CD4-positive, CD25-positive, alpha-beta regulatory T cell (primary cell): ENCODE results near the gene ECSIT. TPM values are rescaled to one million over a fixed set of nuclear protein-coding genes. Genes with fewer than 3 reads are reported as not detected.
A peak's percentile ranks its signal among the peaks of the same experiment; 100 is the strongest.

Experiments used
- ATAC-seq, 2 donors: fragments of 150-1000 bp; cut with Tn5 transposase; one replicate each; pipeline ENCODE4 v1.10.0; 2021; ENCODE audit warnings: low read depth in 2 of 2, moderate number of reproducible peaks in 2 of 2, moderate library complexity in 1 of 2
- DNase-seq, 3 donors: peaks; one replicate each; pipeline versions ENCODE4 v3.0.0 to v3.0.0-alpha.2; 2012 to 2022; ENCODE audit warnings: mixed read lengths in 1 of 3
- H3K27ac ChIP-seq: one replicate; pipeline ENCODE4 v1.7.0; 2013; ENCODE audit warnings: mild to moderate bottlenecking, low read length; ENCODE audit not compliant: insufficient read depth, poor library complexity, severe bottlenecking
- H3K27me3 ChIP-seq: one replicate; pipeline ENCODE4 v1.7.0; 2013; ENCODE audit warnings: low read length; ENCODE audit not compliant: control insufficient read depth, insufficient read depth
- H3K36me3 ChIP-seq: one replicate; pipeline ENCODE4 v1.7.0; 2013; ENCODE audit warnings: mild to moderate bottlenecking, low read length, moderate library complexity; ENCODE audit not compliant: control insufficient read depth, insufficient read depth
- H3K4me1 ChIP-seq: 2 replicates; pipeline ENCODE4 v1.7.0; 2013; ENCODE audit warnings: mild to moderate bottlenecking, low read length; ENCODE audit not compliant: insufficient read depth, control insufficient read depth, poor library complexity, severe bottlenecking
- H3K4me3 ChIP-seq: one replicate; pipeline ENCODE4 v1.7.0; 2013; ENCODE audit warnings: low read depth, mild to moderate bottlenecking, low read length, moderate library complexity
- H3K9me3 ChIP-seq, 2 experiments: 1 replicate in 1 of 2; 2 replicates in 1 of 2; pipeline ENCODE4 v1.7.0; 2013; ENCODE audit warnings: low read length in 2 of 2, mild to moderate bottlenecking in 1 of 2, moderate library complexity in 1 of 2; ENCODE audit not compliant: control insufficient read depth in 2 of 2
- H3K27ac Mint-ChIP-seq, 3 donors: one replicate each; pipeline ENCODE4 v1.8.0; 2020 to 2022; ENCODE audit warnings: mild to moderate bottlenecking in 3 of 3, mixed read lengths in 3 of 3, moderate library complexity in 2 of 3
- H3K27me3 Mint-ChIP-seq: one replicate; pipeline ENCODE4 v1.8.0; 2022; ENCODE audit warnings: mild to moderate bottlenecking, mixed read lengths
- H3K36me3 Mint-ChIP-seq: one replicate; pipeline ENCODE4 v1.8.0; 2020; ENCODE audit warnings: mixed read lengths
- H3K4me1 Mint-ChIP-seq, 4 donors: one replicate each; pipeline ENCODE4 v1.8.0; 2020 to 2022; ENCODE audit warnings: mixed read lengths in 4 of 4, mild to moderate bottlenecking in 1 of 4
- H3K4me3 Mint-ChIP-seq, 4 donors: one replicate each; pipeline ENCODE4 v1.8.0; 2020 to 2022; ENCODE audit warnings: mild to moderate bottlenecking in 4 of 4, mixed read lengths in 4 of 4, moderate library complexity in 3 of 4
- H3K9me3 Mint-ChIP-seq, 7 donors: one replicate each; pipeline ENCODE4 v1.8.0; 2020 to 2022; ENCODE audit warnings: mixed read lengths in 7 of 7, mild to moderate bottlenecking in 3 of 7, moderate library complexity in 2 of 7
- polyA plus RNA-seq, 4 donors: library from polyadenylated mRNA; unstranded; fragments of 300-500 nt; fragmentation: Illumina TruSeq; gene quantifications; one replicate each; pipeline ENCODE4 v1.2.3, GENCODE V29; 2021
- total RNA-seq: library from RNA; stranded (reverse); gene quantifications from one replicate; pipeline ENCODE4 v1.2.3, GENCODE V29; 2022

ECSIT gene
- total and polyA plus RNA-seq, 5 donors from 2014 or later, result 27.3 to 39.3 (median 36.9) TPM

DNA sequence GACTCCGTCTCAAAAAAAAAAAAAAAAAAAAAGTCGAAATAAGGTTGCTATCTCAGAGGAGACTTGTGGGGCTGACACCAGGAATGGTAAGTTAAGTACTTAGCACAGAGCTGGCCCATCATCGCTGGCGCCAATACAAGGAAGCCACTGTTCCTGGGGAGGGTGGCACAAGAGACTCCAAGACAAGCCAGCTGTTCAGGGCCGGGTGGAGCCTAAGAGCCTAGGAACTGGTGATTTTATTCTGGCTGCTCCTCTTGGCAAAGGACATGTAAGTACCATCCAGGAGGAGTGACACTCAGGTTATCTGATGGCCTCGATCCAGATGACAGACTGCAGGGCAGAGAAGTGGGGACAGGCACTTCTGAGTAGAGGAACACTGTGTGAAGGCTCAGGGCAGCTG lies 26.3 kb upstream of the ECSIT start:
- Histone ChIP-seq H3K4me1 (peaks cover 32% of the 10 kb centered on the region), H3K36me3 (peaks cover 38% of the 10 kb centered on the region), H3K9me3 (no peaks in the 10 kb centered on the region), H3K27me3 (no peaks in the 10 kb centered on the region), H3K4me3 (no peak overlapping the region), H3K27ac (no peak overlapping the region)
- H3K4me3 Mint-ChIP-seq, result peak overlapping the region in 3 of 4 donors; percentile 71 to 95 (median 81)
- no peak for ATAC-seq
- H3K4me1 Mint-ChIP-seq, result peaks cover 14 to 44% (median 26%) of the 10 kb centered on the region in 4 donors
- no peak for DNase-seq
- no peaks in the 10 kb centered on the region for H3K27me3 Mint-ChIP-seq
- peaks cover 7% of the 10 kb centered on the region for H3K36me3 Mint-ChIP-seq
- peak overlapping the region; percentile 32 to 86 (median 68) for H3K27ac Mint-ChIP-seq
- H3K9me3 Mint-ChIP-seq, result peaks cover 0 to 3% (median 0%) of the 10 kb centered on the region in 7 donors

DNA sequence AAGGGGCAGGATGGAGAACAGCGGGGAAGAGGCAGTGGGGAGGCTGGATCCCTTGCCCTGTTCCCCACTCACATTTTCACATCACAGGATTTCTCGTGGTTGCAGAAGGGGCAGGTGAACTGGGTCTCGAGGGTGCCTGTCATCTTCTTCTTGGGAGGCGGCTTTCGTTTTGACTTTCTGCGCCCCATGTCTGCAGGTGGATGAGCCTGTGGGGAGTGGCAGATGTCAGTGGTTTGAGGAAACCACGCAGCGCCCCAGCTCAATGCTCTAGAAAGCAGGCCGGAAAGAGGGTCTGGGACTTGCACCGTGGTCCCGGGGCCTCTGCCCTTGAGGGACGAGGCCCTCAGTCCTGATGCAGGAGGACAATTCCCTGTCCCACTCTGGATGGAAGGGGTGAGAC lies 25.2 kb upstream of the ECSIT start:
- H3K9me3 ChIP-seq, result no peaks in the 10 kb centered on the region
- H3K27me3 Mint-ChIP-seq, result no peaks in the 10 kb centered on the region
- H3K4me3 ChIP-seq, result no peak overlapping the region

DNA sequence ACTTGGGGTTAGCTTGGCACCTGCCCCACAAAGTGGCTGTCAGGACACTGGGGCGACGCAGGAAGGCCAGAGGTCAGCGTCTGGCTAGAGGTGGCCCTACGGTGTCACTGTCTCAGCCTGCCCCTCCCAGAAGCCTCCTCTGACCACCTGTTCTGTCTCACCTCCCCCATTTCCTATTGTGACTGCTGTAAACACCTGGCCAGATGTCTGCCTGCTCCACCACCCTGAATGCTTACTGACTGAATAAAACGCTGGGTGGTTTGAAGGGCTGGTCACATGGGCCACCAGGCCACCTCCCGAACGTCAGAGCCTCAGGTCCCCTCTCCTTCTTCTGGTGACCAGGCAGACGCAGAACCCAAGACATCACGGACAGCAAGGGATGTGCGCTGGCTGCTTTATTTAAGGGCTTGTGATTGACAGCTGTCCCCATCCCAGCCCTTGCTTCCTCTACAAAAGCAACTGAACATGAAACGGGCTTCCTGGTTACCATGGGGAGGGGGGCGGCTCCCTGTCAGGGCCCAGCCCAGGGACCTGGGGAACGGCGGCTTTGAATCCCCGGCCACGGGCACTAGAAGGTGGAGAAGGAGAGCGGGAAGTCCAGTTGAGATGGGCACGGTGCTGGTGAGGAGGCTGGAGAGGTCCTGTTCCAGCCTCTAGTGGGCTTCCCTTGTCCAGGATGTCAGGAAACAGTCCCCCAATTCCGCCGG lies 23.9 kb upstream of the ECSIT start:
- Mint-ChIP-seq H3K4me1 (peaks cover 8 to 27% (median 15%) of the 10 kb centered on the region in 4 donors), H3K27ac (peak overlapping the region in 2 of 3 donors; percentile 20 to 48), H3K4me3 (no peak overlapping the region), H3K9me3 (peaks cover 0 to under 1% (median 0%) of the 10 kb centered on the region in 7 donors), H3K27me3 (no peaks in the 10 kb centered on the region), H3K36me3 (peaks cover 7% of the 10 kb centered on the region)
- no peak for DNase-seq
- Histone ChIP-seq H3K4me3 (no peak overlapping the region), H3K27ac (no peak overlapping the region), H3K36me3 (peaks cover 38% of the 10 kb centered on the region), H3K27me3 (no peaks in the 10 kb centered on the region), H3K9me3 (no peaks in the 10 kb centered on the region), H3K4me1 (peaks cover 16% of the 10 kb centered on the region)
- ATAC-seq, result no peak

More for the DNA sequence above, 25.2 kb upstream of the ECSIT start:
- Histone ChIP-seq H3K27ac (no peak overlapping the region), H3K36me3 (peaks cover 38% of the 10 kb centered on the region), H3K27me3 (no peaks in the 10 kb centered on the region), H3K4me1 (peaks cover 27% of the 10 kb centered on the region)
- H3K9me3 Mint-ChIP-seq, result peaks cover 0 to 3% (median 0%) of the 10 kb centered on the region in 7 donors
- DNase-seq (peak in 1 of 3 donors; percentile 66), ATAC-seq (no peak)
- H3K27ac Mint-ChIP-seq, result peak overlapping the region in 2 of 3 donors; percentile 32 to 75
- peaks cover 7% of the 10 kb centered on the region for H3K36me3 Mint-ChIP-seq
- H3K4me3 Mint-ChIP-seq, result peak overlapping the region in 2 of 4 donors; percentile 21 to 61
- H3K4me1 Mint-ChIP-seq, result peaks cover 13 to 38% (median 21%) of the 10 kb centered on the region in 4 donors

DNA sequence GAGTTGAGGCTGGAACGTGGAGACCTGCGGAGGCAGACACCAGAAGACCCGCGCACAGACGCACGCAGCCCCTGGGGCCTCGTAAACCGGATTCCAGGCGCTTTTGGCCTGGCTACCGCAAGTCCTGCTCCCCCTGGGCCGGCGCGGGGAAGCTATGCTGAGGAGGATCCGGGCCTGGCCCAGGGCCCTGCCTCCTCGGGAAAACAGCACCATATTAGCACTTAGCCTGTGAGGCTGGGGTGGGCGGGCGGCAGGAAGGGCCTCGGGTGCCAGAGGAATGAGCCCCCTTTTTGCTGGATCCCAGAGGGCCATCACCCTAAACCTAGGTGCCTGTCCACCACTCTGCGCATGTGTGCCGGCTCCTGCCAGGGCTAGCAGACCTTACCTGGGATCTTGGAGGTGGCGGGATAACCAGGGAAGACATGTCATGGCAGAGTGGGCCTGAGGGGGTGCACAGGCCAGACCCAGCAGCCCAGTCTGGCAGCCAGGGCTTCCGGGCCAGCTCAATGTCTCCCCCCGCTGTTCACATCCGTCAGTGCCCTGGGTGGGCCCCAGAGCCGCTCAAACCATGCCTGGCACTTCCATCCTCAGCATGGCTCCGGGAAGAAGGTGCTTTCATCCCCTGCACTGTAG lies 22.8 kb upstream of the ECSIT start:
- no peaks in the 10 kb centered on the region for H3K27me3 Mint-ChIP-seq
- no peak overlapping the region for H3K27ac ChIP-seq
- H3K4me3 Mint-ChIP-seq, result no peak overlapping the region
- H3K36me3 ChIP-seq, result peaks cover 36% of the 10 kb centered on the region
- no peaks in the 10 kb centered on the region for H3K9me3 ChIP-seq
- ATAC-seq (no peak), DNase-seq (no peak)
- H3K36me3 Mint-ChIP-seq, result peaks cover 7% of the 10 kb centered on the region
- H3K4me3 ChIP-seq, result no peak overlapping the region
- H3K9me3 Mint-ChIP-seq, result no peaks in the 10 kb centered on the region
- peaks cover 8% of the 10 kb centered on the region for H3K4me1 ChIP-seq
- no peak overlapping the region for H3K27ac Mint-ChIP-seq
- H3K27me3 ChIP-seq, result no peaks in the 10 kb centered on the region
- peaks cover 2 to 19% (median 9%) of the 10 kb centered on the region in 4 donors for H3K4me1 Mint-ChIP-seq

DNA sequence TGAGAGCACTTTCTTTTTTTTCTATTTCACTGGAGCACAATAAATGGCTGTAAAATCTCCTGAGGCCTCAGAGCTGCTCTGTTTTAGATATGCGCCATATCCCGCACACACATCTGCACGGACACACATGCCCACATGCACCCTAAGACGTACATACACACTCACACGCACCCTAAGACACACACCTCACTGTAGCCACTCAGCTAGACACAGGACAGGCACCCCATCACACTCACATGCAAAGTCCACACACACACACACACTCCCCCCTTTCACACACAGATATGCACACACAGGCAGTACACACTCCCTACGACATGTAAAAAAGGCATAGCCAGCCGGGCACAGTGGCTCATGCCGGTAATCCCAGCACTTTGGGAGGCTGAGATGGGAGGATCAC lies 21.3 kb upstream of the ECSIT start:
- H3K27me3 Mint-ChIP-seq, result no peaks in the 10 kb centered on the region
- no peak overlapping the region for H3K4me3 Mint-ChIP-seq
- ATAC-seq (no peak), DNase-seq (no peak)
- Histone ChIP-seq H3K27me3 (no peaks in the 10 kb centered on the region), H3K36me3 (peaks cover 27% of the 10 kb centered on the region), H3K9me3 (no peaks in the 10 kb centered on the region), H3K4me3 (no peak overlapping the region), H3K4me1 (peaks cover 8% of the 10 kb centered on the region), H3K27ac (no peak overlapping the region)
- H3K36me3 Mint-ChIP-seq, result peaks cover 1% of the 10 kb centered on the region
- peaks cover 0 to 6% (median 2%) of the 10 kb centered on the region in 4 donors for H3K4me1 Mint-ChIP-seq
- H3K27ac Mint-ChIP-seq, result no peak overlapping the region
- no peaks in the 10 kb centered on the region for H3K9me3 Mint-ChIP-seq

DNA sequence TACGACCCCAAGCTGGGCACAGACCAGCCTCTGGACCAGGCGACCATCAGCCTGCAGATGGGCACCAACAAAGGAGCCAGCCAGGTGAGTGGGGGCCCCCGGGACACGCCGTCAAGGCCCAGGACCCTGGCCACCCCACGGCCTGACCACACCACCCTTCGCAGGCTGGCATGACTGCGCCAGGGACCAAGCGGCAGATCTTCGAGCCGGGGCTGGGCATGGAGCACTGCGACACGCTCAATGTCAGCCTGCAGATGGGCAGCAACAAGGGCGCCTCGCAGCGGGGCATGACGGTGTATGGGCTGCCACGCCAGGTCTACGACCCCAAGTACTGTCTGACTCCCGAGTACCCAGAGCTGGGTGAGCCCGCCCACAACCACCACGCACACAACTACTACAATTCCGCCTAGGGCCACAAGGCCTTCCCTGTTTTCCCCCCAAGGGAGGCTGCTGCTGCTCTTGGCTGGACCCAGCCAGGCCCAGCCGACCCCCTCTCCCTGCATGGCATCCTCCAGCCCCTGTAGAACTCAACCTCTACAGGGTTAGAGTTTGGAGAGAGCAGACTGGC lies 20.5 kb upstream of the ECSIT start:
- DNase-seq, result no peak
- Mint-ChIP-seq H3K27ac (peak overlapping the region in 1 of 3 donors; percentile 63), H3K36me3 (no peaks in the 10 kb centered on the region), H3K9me3 (no peaks in the 10 kb centered on the region), H3K4me3 (no peak overlapping the region), H3K4me1 (peaks cover 0 to 4% (median 1%) of the 10 kb centered on the region in 4 donors), H3K27me3 (no peaks in the 10 kb centered on the region)
- Histone ChIP-seq H3K9me3 (no peaks in the 10 kb centered on the region), H3K27ac (no peak overlapping the region), H3K27me3 (no peaks in the 10 kb centered on the region), H3K4me1 (peaks cover 8% of the 10 kb centered on the region), H3K36me3 (peaks cover 23% of the 10 kb centered on the region), H3K4me3 (no peak overlapping the region)
- ATAC-seq, result no peak

DNA sequence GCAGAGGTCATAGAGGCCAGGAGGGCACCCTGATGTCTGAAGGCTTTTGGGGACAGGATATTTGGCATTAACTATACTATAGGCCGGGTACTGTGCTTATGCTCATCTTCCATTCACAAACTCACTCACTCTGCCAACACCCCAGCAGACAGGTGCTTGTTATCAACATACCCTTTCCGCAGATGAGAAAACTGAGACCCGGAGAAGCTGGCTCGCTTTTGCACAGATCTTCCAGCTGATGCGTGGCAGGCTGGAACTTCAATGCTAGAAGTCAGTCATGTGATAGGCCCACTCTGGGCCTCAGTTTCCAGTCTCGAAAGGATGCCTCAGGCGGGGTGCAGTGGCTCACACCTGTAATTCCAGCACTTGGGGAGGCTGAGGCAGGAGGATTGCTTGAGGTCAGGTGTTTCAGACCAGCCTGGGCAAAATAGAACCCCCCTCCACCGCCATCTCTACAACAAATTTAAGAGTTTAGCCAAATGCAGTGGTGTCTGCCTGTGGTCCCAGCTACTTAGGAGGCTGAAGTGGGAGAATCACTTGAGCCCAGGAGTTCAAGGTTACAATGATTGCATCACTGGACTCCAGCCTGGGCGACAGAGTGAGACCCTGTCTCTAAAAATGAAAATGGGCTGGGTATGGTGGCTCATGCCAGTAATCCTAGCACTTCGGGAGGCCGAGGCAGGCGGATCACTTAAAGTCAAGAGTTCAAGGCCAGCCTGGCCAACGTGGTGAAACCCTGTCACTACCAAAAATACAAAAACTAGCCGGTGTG lies 19.2 kb upstream of the ECSIT start:
- Mint-ChIP-seq H3K4me1 (no peaks in the 10 kb centered on the region), H3K27me3 (peaks cover 7% of the 10 kb centered on the region), H3K27ac (no peak overlapping the region), H3K36me3 (no peaks in the 10 kb centered on the region), H3K4me3 (no peak overlapping the region), H3K9me3 (no peaks in the 10 kb centered on the region)
- Histone ChIP-seq H3K4me1 (no peaks in the 10 kb centered on the region), H3K4me3 (no peak overlapping the region), H3K27ac (no peak overlapping the region), H3K9me3 (no peaks in the 10 kb centered on the region), H3K27me3 (no peaks in the 10 kb centered on the region), H3K36me3 (peaks cover 10% of the 10 kb centered on the region)
- ATAC-seq (no peak), DNase-seq (no peak)
